Measurements from ENCODE around the gene HDGFL1.

The HDGFL1 gene

GRCh38 chr6:22601984-22602383, 32.6 kb downstream of the HDGFL1 start:
- Histone ChIP-seq H2AFZ (ENCODE audit: low read length) (no peak overlapping the region), H3F3A (ENCODE audit: insufficient read depth, low read length) (no peaks in the 10 kb centered on the region), H4K20me1 (ENCODE audit: insufficient read depth, low read length) (no peaks in the 10 kb centered on the region), H3K9me3 (ENCODE audit: low read length) (no peaks in the 10 kb centered on the region), H3K4me1 (ENCODE audit: insufficient read depth, low read length, severe bottlenecking) (no peaks in the 10 kb centered on the region), H3K9me2 (ENCODE audit: low read depth, low read length) (no peaks in the 10 kb centered on the region), H3K79me2 (ENCODE audit: insufficient read depth, low read length) (no peaks in the 10 kb centered on the region), H3K36me3 (ENCODE audit: insufficient read depth, low read length) (no peaks in the 10 kb centered on the region), H3K9ac (ENCODE audit: low read length) (no peak overlapping the region), H3K4me2 (ENCODE audit: low read length) (no peak overlapping the region), H3K4me3 (ENCODE audit: low read depth, low read length, poor library complexity, severe bottlenecking) (no peak overlapping the region), H3K27me3 (ENCODE audit: insufficient read depth, low read length) (no peaks in the 10 kb centered on the region), H3K27ac (ENCODE audit: low read depth, low read length, poor library complexity, severe bottlenecking) (no peak overlapping the region)
- TF ChIP-seq CTCF (IDR thresholded peaks at IDR 0.05; ENCODE audit: low read length) (no peak), EZH2 (IDR thresholded peaks at IDR 0.05; ENCODE audit: borderline replicate concordance, low read length) (no peak)

GRCh38 chr6:22605736-22606135, 36.4 kb downstream of the HDGFL1 start:
- no peak overlapping the region for H3K4me3 ChIP-seq (ENCODE audit: low read depth, low read length, poor library complexity, severe bottlenecking)
- no peaks in the 10 kb centered on the region for H3K9me3 ChIP-seq (ENCODE audit: low read length)
- H3K4me2 ChIP-seq (ENCODE audit: low read length) = no peak overlapping the region
- no peaks in the 10 kb centered on the region for H3F3A ChIP-seq (ENCODE audit: insufficient read depth, low read length)
- no peak overlapping the region for H3K9ac ChIP-seq (ENCODE audit: low read length)
- H3K27me3 ChIP-seq (ENCODE audit: insufficient read depth, low read length) = no peaks in the 10 kb centered on the region
- no peaks in the 10 kb centered on the region for H3K79me2 ChIP-seq (ENCODE audit: insufficient read depth, low read length)
- H3K9me2 ChIP-seq (ENCODE audit: low read depth, low read length) = no peaks in the 10 kb centered on the region
- no peaks in the 10 kb centered on the region for H3K4me1 ChIP-seq (ENCODE audit: insufficient read depth, low read length, severe bottlenecking)
- no peaks in the 10 kb centered on the region for H3K36me3 ChIP-seq (ENCODE audit: insufficient read depth, low read length)
- no peak overlapping the region for H2AFZ ChIP-seq (ENCODE audit: low read length)
- H4K20me1 ChIP-seq (ENCODE audit: insufficient read depth, low read length) = no peaks in the 10 kb centered on the region
- TF ChIP-seq EZH2 (IDR thresholded peaks at IDR 0.05; ENCODE audit: borderline replicate concordance, low read length) = no peak
- TF ChIP-seq CTCF (IDR thresholded peaks at IDR 0.05; ENCODE audit: low read length) = no peak
- no peak overlapping the region for H3K27ac ChIP-seq (ENCODE audit: low read depth, low read length, poor library complexity, severe bottlenecking)

- H3K4me2 ChIP-seq (ENCODE audit: low read length) = no peak overlapping the region
- H3K79me2 ChIP-seq (ENCODE audit: insufficient read depth, low read length) = no peaks in the 10 kb centered on the region
These were observed 40.8 kb downstream of the HDGFL1 start for GRCh38 chr6:22610127-22610526.

More at GRCh38 chr6:22610127-22610526, 40.8 kb downstream of the HDGFL1 start:
- no peaks in the 10 kb centered on the region for H3K9me3 ChIP-seq (ENCODE audit: low read length)
- H3F3A ChIP-seq (ENCODE audit: insufficient read depth, low read length) = no peaks in the 10 kb centered on the region
- H3K36me3 ChIP-seq (ENCODE audit: insufficient read depth, low read length) = no peaks in the 10 kb centered on the region
- TF ChIP-seq CTCF (IDR thresholded peaks at IDR 0.05; ENCODE audit: low read length) (no peak), EZH2 (IDR thresholded peaks at IDR 0.05; ENCODE audit: borderline replicate concordance, low read length) (no peak)
- H3K27ac ChIP-seq (ENCODE audit: low read depth, low read length, poor library complexity, severe bottlenecking) = no peak overlapping the region
- no peak overlapping the region for H3K9ac ChIP-seq (ENCODE audit: low read length)
- H3K9me2 ChIP-seq (ENCODE audit: low read depth, low read length) = no peaks in the 10 kb centered on the region
- H4K20me1 ChIP-seq (ENCODE audit: insufficient read depth, low read length) = no peaks in the 10 kb centered on the region
- H2AFZ ChIP-seq (ENCODE audit: low read length) = no peak overlapping the region
- no peak overlapping the region for H3K4me3 ChIP-seq (ENCODE audit: low read depth, low read length, poor library complexity, severe bottlenecking)
- H3K4me1 ChIP-seq (ENCODE audit: insufficient read depth, low read length, severe bottlenecking) = no peaks in the 10 kb centered on the region
- H3K27me3 ChIP-seq (ENCODE audit: insufficient read depth, low read length) = no peaks in the 10 kb centered on the region

All from OCI-LY1 (cell line).